ENCODE results near the gene KBTBD2.
A peak's percentile ranks its signal among the peaks of the same experiment; 100 is the strongest.
"Not testable (repeated sequence)": the region's sequence is repeated elsewhere in the genome, so short reads cannot be mapped to it uniquely, and the experiment has no call there.

The KBTBD2 gene

DNA sequence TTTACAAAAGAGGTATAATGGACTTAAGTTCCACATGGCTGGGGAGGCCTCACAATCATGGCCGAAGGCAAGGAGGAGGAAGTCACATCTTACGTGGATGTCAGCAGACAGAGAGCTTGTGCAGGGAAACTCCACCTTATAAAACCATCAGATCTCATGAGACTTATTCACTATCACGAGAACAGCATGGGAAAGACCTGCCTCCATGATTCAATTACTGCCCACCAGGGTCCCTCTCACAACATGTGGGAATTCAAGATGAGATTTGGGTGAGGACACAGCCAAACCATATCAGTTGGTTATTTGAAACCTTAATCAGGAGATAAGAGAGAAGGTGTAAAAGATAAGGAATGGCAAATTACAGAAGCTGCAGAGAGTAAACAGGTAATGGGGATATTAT is 40.9 kb downstream of the KBTBD2 start:
- DNase-seq = not testable (repeated sequence)

DNA sequence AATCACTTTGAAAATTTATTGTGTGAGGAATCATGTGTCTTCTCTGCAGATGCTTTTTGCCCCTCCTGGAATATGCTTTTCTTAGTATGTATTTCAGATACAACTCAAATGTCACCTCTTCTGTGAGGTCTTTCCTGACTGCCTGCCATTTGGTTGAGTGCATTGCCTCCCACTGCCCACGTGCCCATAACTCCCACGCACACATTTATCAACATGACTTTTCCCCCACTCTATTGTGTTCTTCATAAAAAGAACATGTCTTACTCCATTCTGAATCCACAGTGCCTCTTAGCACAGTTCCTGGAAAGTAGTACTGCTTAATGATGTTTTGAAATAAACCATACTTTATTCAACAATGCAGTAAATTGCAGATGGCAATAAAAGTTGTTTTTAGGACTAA is 42.9 kb downstream of the KBTBD2 start:
- DNase-seq = not testable (repeated sequence)

DNA sequence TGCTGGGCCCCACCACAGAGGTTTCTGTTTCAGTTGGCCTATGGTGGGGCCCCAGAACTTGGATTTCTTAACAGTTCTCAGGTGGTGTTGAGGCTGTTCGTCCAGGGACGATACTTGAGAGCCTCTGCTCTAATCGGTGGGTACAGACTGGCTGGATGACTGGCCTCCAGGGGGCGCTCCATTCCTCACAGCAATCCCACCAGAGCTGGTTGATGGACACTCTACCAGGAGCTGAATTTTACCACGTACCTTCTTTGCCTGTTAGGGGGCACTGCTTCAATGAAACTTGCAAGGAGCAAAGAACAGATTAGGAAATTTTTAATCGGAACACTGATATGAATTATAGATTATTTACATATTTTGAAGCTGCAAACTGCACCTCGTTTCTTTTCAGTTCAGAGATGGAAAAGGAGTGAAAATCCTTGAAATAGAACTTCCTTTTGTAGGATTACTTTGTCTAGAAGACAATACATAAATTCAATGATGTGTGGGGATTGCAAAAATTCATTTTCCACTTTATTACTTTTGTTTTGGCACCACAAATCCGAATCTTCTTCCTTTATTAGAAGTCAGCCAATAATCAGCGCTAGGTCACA is 44.8 kb downstream of the KBTBD2 start:
- DNase-seq = peak; percentile 83

DNA sequence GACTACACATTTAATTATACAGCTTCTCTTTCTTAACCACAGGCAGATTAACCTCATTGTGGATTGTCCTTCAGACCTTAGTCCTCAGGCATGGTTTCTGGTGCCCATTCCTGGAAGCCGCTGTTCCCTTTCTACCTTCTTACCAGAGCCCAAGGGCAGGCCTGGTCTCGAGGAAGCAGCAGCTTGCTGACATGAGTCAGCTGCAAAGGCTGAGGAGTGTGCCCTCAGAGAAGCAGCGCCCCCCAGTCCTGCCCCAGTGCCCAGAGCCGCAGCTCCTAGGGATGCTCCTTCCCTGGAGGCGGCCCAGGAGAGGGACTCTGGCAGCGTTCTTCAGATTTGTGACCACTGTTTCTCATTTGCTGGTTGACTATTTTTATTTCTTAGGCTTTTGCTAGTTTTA is 46.8 kb downstream of the KBTBD2 start:
- DNase-seq = not testable (repeated sequence)

DNA sequence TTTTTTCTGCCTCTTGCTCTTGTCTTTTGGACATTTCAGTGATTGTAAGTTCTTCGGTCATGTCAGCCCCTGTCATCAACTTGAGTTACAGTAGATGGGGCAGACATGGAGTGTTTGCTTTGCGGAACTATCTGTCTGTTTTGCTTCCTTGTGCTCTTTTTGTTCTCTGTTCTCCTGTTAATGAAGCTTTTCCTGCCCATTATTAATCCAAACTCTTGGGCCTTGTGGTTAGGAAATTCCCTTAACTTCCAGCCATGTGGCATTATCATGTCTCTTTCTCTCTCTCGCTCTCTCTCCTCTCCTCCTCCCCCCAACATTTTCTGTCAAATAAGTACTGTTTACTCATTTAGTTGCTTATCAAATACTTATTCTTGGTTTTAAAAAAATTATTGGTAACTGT is 47.8 kb downstream of the KBTBD2 start:
- not testable (repeated sequence) for DNase-seq

DNA sequence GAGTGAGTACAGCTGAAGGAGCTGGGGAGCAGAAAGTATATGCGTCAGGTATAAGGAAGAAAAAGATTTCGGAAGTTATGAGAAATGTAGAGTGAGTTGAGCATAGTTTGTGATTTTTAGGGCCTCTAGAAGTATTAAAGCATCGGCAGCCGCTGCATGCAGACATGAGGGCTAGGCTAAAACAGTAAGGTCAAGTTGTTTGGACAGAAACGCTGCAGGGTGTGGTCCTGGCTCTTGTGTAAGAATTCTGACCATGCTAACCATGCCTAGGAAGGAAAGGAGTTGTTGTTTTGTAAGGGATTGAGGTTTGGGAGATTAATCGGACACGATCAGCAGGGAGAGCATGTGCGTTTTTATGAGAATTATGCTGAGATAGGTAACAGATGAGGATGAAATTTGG is 51.7 kb downstream of the KBTBD2 start:
- DNase-seq = not testable (repeated sequence)

DNA sequence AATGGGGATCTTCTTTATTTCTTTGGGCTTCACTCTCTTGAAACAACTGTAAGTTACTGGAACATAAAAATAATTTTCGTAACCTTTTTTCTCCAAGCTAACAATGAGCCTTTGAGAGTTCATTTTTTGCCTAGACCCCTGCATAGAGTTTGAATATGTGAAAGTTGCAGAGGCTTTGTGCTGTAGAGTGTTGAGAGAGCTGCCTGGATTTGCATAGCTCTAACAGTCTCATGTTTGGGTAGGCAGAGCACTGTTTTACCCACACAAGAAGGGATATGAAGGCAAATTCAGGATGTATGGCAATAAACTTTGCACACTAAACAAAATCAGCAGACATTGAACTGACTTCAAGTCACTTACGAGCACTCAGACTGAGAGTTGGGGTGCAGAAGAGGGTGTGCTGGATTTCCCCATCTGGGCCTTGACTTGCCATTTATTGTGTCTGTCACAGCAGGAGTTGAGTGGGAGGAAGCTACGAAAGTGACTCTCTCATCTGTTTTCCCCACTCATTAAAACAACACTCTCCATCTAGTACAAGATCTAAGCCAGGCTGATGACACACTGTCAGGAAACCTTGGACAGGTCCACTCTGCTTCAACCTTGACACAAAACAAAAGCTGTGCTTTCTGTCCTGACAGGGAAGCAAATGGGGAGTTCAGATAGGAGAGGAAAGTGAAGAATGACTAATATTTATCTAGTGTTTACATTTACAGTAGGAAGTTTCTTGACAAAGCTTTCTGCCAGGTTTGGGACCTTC is 62.4 kb downstream of the KBTBD2 start:
- DNase-seq = not testable (repeated sequence)
